SK-N-SH (cell line): ENCODE data around the gene IL31RA. TPM values are rescaled to one million over a fixed set of nuclear protein-coding genes. Genes with fewer than 3 reads are reported as not detected.

Experiments used
- CTCF ChIA-PET: fragments of 300-600, 350-600 bp; formaldehyde crosslinking; extraction: SDS; loops from one replicate; lab custom pipeline; 2021; lab: Yijun Ruan, JAX
- POLR2A ChIA-PET: fragments of 350-600 bp; sonication (Branson Sonifier 250); formaldehyde crosslinking; extraction: SDS; loops from one replicate; lab custom pipeline; 2020; ENCODE audit warnings: antibody characterized with exemption, inconsistent platforms; lab: Yijun Ruan, JAX
- DNase-seq: peaks from one replicate; pipeline ENCODE4 v3.0.0; 2012
- H2AFZ ChIP-seq: fragments of 200-600 bp; sonication (generic); 2 replicates; pipeline ENCODE4 v1.8.1; 2016; ENCODE audit warnings: antibody characterized with exemption, mild to moderate bottlenecking, low read depth
- H3F3A ChIP-seq: fragments of 200-600 bp; sonication (generic); replicated peaks from 2 replicates; pipeline ENCODE3; 2016; ENCODE audit warnings: antibody characterized with exemption, mild to moderate bottlenecking; ENCODE audit not compliant: insufficient read depth
- H3K27ac ChIP-seq, 2 experiments: fragments of 200-500 bp in 1 of 2; fragments of 200-600 bp in 1 of 2; sonication (Bioruptor generic) in 1 of 2; sonication (generic), shearing (Covaris generic) in 1 of 2; 2 replicates each; pipeline versions ENCODE4 v1.5.1 to v1.6.1; 2014 to 2016; ENCODE audit warnings: low read depth in 2 of 2, inconsistent platforms in 1 of 2, low read length in 1 of 2, mild to moderate bottlenecking in 1 of 2, mixed read lengths in 1 of 2
- H3K27me3 ChIP-seq: fragments of 200-600 bp; sonication (generic), shearing (Covaris generic); 2 replicates; pipeline ENCODE4 v1.6.1; 2016; ENCODE audit warnings: mixed run types; ENCODE audit not compliant: insufficient read depth
- H3K36me3 ChIP-seq, 2 experiments: fragments of 200-500 bp in 1 of 2; fragments of 200-600 bp in 1 of 2; sonication (Bioruptor generic) in 1 of 2; sonication (generic) in 1 of 2; replicated peaks in 1 of 2; 2 replicates each; pipeline versions ENCODE3 to v1.5.1; 2014 to 2016; ENCODE audit warnings: low read length in 1 of 2, mild to moderate bottlenecking in 1 of 2; ENCODE audit not compliant: insufficient read depth in 2 of 2, control insufficient read depth in 1 of 2
- H3K4me1 ChIP-seq, 2 experiments: fragments of 200-500 bp in 1 of 2; fragments of 200-600 bp in 1 of 2; sonication (Bioruptor generic) in 1 of 2; sonication (generic), shearing (Covaris generic) in 1 of 2; 2 replicates each; pipeline versions ENCODE4 v1.5.1 to v1.6.1; 2014 to 2016; ENCODE audit warnings: low read depth in 1 of 2, low read length in 1 of 2, mixed run types in 1 of 2; ENCODE audit not compliant: insufficient read depth in 2 of 2, control insufficient read depth in 1 of 2
- H3K4me2 ChIP-seq: fragments of 200-600 bp; sonication (generic), shearing (Covaris generic); 2 replicates; pipeline ENCODE4 v1.6.1; 2017; ENCODE audit warnings: mixed run types
- H3K4me3 ChIP-seq, 2 experiments: fragments of 200-500 bp in 1 of 2; fragments of 200-600 bp in 1 of 2; sonication (Bioruptor generic) in 1 of 2; sonication (generic), shearing (Covaris generic) in 1 of 2; 2 replicates each; pipeline versions ENCODE4 v1.5.1 to v1.8.1; 2014 to 2016; ENCODE audit warnings: low read depth in 2 of 2, inconsistent platforms in 1 of 2, low read length in 1 of 2, mild to moderate bottlenecking in 1 of 2, mixed read lengths in 1 of 2, moderate library complexity in 1 of 2
- H3K79me2 ChIP-seq: fragments of 200-600 bp; sonication (generic); 2 replicates; pipeline ENCODE4 v1.8.1; 2017; ENCODE audit warnings: mild to moderate bottlenecking; ENCODE audit not compliant: insufficient read depth
- H3K9ac ChIP-seq: fragments of 200-600 bp; sonication (generic); 2 replicates; pipeline ENCODE4 v1.6.1; 2017; ENCODE audit warnings: mixed run types
- H3K9me2 ChIP-seq: fragments of 200-600 bp; sonication (generic); 2 replicates; pipeline ENCODE4 v1.6.1; 2017; ENCODE audit warnings: mixed run types
- H3K9me3 ChIP-seq: fragments of 200-600 bp; sonication (generic); 2 replicates; pipeline ENCODE4 v1.6.1; 2017; ENCODE audit warnings: mixed run types, mild to moderate bottlenecking, moderate library complexity
- H4K20me1 ChIP-seq: fragments of 200-600 bp; sonication (generic); 2 replicates; pipeline ENCODE4 v1.6.1; 2017; ENCODE audit warnings: mild to moderate bottlenecking, mixed run types; ENCODE audit not compliant: insufficient read depth
- ELF1 ChIP-seq: IDR thresholded peaks from 2 replicates; pipeline ENCODE4 v1.4.0; 2012
- EP300 ChIP-seq, 2 experiments: IDR thresholded peaks; 2 replicates each; pipeline versions ENCODE4 v1.4.0 to v1.6.1; 2012; ENCODE audit warnings: borderline replicate concordance in 1 of 2, low read depth in 1 of 2, low read length in 1 of 2
- FOSL2 ChIP-seq: IDR thresholded peaks from 2 replicates; pipeline ENCODE4 v1.4.0; 2012; ENCODE audit warnings: low read depth, mild to moderate bottlenecking, moderate library complexity, borderline replicate concordance
- FOXM1 ChIP-seq: IDR thresholded peaks from 2 replicates; pipeline ENCODE4 v1.4.0; 2012; ENCODE audit warnings: low read depth, mild to moderate bottlenecking
- GABPA ChIP-seq: IDR thresholded peaks from 2 replicates; pipeline ENCODE4 v1.4.0; 2012; ENCODE audit warnings: low read depth, mild to moderate bottlenecking
- GATA2 ChIP-seq: sonication (generic); formaldehyde crosslinking; IDR thresholded peaks from 2 replicates; pipeline ENCODE4 v1.5.0; 2020; ENCODE audit warnings: mild to moderate bottlenecking, missing genetic modification reagents
- JUND ChIP-seq: IDR thresholded peaks from 2 replicates; pipeline ENCODE4 v1.4.0; 2012
- MEF2A ChIP-seq: IDR thresholded peaks from 2 replicates; pipeline ENCODE4 v1.4.0; 2012; ENCODE audit warnings: low read depth, borderline replicate concordance
- NRF1 ChIP-seq: IDR thresholded peaks from 2 replicates; pipeline ENCODE4 v1.6.1; 2012; ENCODE audit warnings: low read depth, mild to moderate bottlenecking, low read length
- RFX5 ChIP-seq: IDR thresholded peaks from 2 replicates; pipeline ENCODE4 v1.6.1; 2012; ENCODE audit warnings: mild to moderate bottlenecking, improper control_type of control experiment, low read length
- TAF1 ChIP-seq: IDR thresholded peaks from 2 replicates; pipeline ENCODE4 v1.6.1; 2012; ENCODE audit warnings: low read depth, mild to moderate bottlenecking, low read length, moderate library complexity, borderline replicate concordance
- TCF12 ChIP-seq: IDR thresholded peaks from 2 replicates; pipeline ENCODE4 v1.4.0; 2012
- YY1 ChIP-seq: IDR thresholded peaks from 2 replicates; pipeline ENCODE4 v1.4.0; 2012; ENCODE audit warnings: low read depth, mild to moderate bottlenecking
- WGBS: methylation state at CpG from one replicate; pipeline ENCODE4 v1.1.6; 2017; ENCODE audit warnings: low lambda C conversion rate; 5-methylcytosine and 5-hydroxymethylcytosine counted together
- polyA plus RNA-seq, 3 experiments: library from polyadenylated mRNA; depleted of rRNA; stranded (reverse); fragments of >200 nt; gene quantifications; 2 replicates each; pipeline ENCODE4 v1.2.3, GENCODE V29; 2012
- TF ChIP-seq, protein P1 (sequence below): fragments of 200-600 bp; sonication (generic); IDR thresholded peaks from 2 replicates; pipeline ENCODE4 v1.6.1; 2017; ENCODE audit warnings: antibody characterized with exemption, mild to moderate bottlenecking, moderate library complexity
- TF ChIP-seq, protein P2 (sequence below): fragments of 150-350 bp; IDR thresholded peaks from 2 replicates; pipeline ENCODE4 v1.6.1; 2017; ENCODE audit warnings: antibody characterized with exemption, low read length, low read depth, borderline replicate concordance
- TF ChIP-seq, protein P3 (sequence below): IDR thresholded peaks from 2 replicates; pipeline ENCODE4 v1.4.0; 2012; ENCODE audit warnings: low read depth, borderline replicate concordance
- TF ChIP-seq, protein P4 (sequence below): IDR thresholded peaks from 2 replicates; pipeline ENCODE4 v1.4.0; 2012; ENCODE audit warnings: low read depth
- TF ChIP-seq, protein P5 (sequence below): fragments of 150-350 bp; IDR thresholded peaks from 2 replicates; pipeline ENCODE4 v1.6.1; 2016; ENCODE audit warnings: mild to moderate bottlenecking, low read depth, low read length

The IL31RA gene
- polyA plus RNA-seq, 1 of the 3 experiments (the other 2 are of a cell fraction): 0.20 TPM

DNA sequence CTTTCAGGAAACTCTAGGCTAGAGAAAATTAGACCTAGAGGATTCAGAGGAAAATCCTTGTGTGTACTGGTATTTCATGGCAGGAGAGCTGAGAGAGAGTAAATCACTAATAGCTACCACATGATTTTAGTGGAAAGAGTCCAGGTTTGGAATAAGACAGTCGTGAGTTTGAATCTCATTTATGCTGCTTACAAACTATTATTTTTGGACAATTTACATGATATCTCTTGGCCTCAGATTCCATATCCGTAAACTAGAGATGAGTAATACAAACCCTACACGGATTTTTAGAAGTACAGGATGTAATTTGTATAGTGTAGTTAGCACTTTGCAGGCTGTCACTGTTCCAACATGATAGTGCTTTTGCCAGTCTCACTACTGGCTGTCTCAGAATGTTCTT is 2.7 kb downstream of the IL31RA start:
- Histone ChIP-seq H3K9me2 (no peaks in the 10 kb centered on the region), H3K27me3 (no peaks in the 10 kb centered on the region), H3K9ac (no peak overlapping the region), H3K79me2 (no peaks in the 10 kb centered on the region), H3K36me3 (no peaks in the 10 kb centered on the region), H3K9me3 (no peaks in the 10 kb centered on the region), H3K4me2 (no peak overlapping the region), H3K27ac (no peak overlapping the region), H3F3A (peaks cover 16% of the 10 kb centered on the region), H2AFZ (no peak overlapping the region), H4K20me1 (no peaks in the 10 kb centered on the region), H3K4me3 (no peak overlapping the region), H3K4me1 (peaks cover 0 to 6% of the 10 kb centered on the region in 2 experiments; a peak in 2 of 4 replicates)
- no peak for DNase-seq
- CTCF ChIA-PET: no interaction called here
- POLR2A ChIA-PET: no interaction called here
- TF ChIP-seq, protein P1, sequence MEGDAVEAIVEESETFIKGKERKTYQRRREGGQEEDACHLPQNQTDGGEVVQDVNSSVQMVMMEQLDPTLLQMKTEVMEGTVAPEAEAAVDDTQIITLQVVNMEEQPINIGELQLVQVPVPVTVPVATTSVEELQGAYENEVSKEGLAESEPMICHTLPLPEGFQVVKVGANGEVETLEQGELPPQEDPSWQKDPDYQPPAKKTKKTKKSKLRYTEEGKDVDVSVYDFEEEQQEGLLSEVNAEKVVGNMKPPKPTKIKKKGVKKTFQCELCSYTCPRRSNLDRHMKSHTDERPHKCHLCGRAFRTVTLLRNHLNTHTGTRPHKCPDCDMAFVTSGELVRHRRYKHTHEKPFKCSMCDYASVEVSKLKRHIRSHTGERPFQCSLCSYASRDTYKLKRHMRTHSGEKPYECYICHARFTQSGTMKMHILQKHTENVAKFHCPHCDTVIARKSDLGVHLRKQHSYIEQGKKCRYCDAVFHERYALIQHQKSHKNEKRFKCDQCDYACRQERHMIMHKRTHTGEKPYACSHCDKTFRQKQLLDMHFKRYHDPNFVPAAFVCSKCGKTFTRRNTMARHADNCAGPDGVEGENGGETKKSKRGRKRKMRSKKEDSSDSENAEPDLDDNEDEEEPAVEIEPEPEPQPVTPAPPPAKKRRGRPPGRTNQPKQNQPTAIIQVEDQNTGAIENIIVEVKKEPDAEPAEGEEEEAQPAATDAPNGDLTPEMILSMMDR: no peak
- no peak for TF ChIP-seq JUND
- no peak for TF ChIP-seq EP300 (IDR thresholded peaks at IDR 0.05; ENCODE audit: borderline replicate concordance in 1 of 2, low read depth in 1 of 2, low read length in 1 of 2)
- TF ChIP-seq TCF12: peak; percentile 32
- TF ChIP-seq, protein P2, sequence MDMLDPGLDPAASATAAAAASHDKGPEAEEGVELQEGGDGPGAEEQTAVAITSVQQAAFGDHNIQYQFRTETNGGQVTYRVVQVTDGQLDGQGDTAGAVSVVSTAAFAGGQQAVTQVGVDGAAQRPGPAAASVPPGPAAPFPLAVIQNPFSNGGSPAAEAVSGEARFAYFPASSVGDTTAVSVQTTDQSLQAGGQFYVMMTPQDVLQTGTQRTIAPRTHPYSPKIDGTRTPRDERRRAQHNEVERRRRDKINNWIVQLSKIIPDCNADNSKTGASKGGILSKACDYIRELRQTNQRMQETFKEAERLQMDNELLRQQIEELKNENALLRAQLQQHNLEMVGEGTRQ: no peak
- no peak for TF ChIP-seq GABPA
- no peak for TF ChIP-seq GATA2
- 16% methylated on average over 3 of the region's 3 CpGs for WGBS

DNA sequence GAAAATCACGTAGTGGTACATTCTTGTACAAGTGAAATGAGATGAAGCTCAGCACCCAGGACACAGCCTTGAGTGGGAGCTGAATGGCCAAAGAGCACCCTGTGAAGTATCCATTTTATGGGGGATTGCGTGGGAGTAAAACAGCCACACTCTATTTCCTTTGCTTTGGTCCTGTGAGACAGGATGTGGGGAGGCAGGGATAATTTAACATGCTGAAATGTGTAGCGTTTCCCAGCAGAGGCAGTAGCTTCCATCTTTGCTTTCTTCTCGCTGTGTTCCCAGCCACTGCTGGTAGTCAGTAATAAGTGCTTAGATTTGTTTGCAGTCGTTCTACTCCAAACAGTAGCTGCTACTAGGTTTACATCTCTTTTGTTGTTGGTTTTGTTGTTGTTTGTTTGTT is 4.4 kb downstream of the IL31RA start:
- no peak overlapping the region for H2AFZ ChIP-seq
- no peaks in the 10 kb centered on the region for H3K79me2 ChIP-seq
- no peaks in the 10 kb centered on the region for H3K9me2 ChIP-seq
- ChIA-PET POLR2A (no interaction called here), CTCF (interaction anchor here (0.6 to 1.1 kb wide), 2 partner anchors 10 to 622 kb away, joined by 3 read pairs; no protein-coding TSS in a partner anchor)
- no peaks in the 10 kb centered on the region for H3K36me3 ChIP-seq
- TF ChIP-seq MEF2A (no peak), NRF1 (no peak), RFX5 (no peak), TAF1 (no peak), GATA2 (no peak), YY1 (no peak), FOSL2 (no peak), FOXM1 (no peak), ELF1 (no peak)
- TF ChIP-seq, protein P3, sequence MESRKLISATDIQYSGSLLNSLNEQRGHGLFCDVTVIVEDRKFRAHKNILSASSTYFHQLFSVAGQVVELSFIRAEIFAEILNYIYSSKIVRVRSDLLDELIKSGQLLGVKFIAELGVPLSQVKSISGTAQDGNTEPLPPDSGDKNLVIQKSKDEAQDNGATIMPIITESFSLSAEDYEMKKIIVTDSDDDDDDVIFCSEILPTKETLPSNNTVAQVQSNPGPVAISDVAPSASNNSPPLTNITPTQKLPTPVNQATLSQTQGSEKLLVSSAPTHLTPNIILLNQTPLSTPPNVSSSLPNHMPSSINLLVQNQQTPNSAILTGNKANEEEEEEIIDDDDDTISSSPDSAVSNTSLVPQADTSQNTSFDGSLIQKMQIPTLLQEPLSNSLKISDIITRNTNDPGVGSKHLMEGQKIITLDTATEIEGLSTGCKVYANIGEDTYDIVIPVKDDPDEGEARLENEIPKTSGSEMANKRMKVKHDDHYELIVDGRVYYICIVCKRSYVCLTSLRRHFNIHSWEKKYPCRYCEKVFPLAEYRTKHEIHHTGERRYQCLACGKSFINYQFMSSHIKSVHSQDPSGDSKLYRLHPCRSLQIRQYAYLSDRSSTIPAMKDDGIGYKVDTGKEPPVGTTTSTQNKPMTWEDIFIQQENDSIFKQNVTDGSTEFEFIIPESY: no peak
- TF ChIP-seq, protein P4, sequence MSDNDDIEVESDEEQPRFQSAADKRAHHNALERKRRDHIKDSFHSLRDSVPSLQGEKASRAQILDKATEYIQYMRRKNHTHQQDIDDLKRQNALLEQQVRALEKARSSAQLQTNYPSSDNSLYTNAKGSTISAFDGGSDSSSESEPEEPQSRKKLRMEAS: no peak
- TF ChIP-seq, protein P5, sequence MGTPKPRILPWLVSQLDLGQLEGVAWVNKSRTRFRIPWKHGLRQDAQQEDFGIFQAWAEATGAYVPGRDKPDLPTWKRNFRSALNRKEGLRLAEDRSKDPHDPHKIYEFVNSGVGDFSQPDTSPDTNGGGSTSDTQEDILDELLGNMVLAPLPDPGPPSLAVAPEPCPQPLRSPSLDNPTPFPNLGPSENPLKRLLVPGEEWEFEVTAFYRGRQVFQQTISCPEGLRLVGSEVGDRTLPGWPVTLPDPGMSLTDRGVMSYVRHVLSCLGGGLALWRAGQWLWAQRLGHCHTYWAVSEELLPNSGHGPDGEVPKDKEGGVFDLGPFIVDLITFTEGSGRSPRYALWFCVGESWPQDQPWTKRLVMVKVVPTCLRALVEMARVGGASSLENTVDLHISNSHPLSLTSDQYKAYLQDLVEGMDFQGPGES: no peak
- TF ChIP-seq, protein P1: no peak
- TF ChIP-seq, protein P2: no peak
- H3K27ac ChIP-seq: no peak overlapping the region
- H3K9ac ChIP-seq: no peak overlapping the region
- peaks cover 0 to 6% of the 10 kb centered on the region in 2 experiments; a peak in 2 of 4 replicates for H3K4me1 ChIP-seq
- no peak overlapping the region for H3K4me2 ChIP-seq
- H4K20me1 ChIP-seq: no peaks in the 10 kb centered on the region
- no peaks in the 10 kb centered on the region for H3K9me3 ChIP-seq
- DNase-seq: no peak
- WGBS: 93% methylated on average over 5 of the region's 5 CpGs
- H3K27me3 ChIP-seq: no peaks in the 10 kb centered on the region
- no peak overlapping the region for H3K4me3 ChIP-seq
- H3F3A ChIP-seq: peaks cover 7% of the 10 kb centered on the region
